HG03135 (cell line): ENCODE measurements around the gene SRP14.
"Not testable (repeated sequence)": the region's sequence is repeated elsewhere in the genome, so short reads cannot be mapped to it uniquely, and the experiment has no call there.

Experiments used
- ATAC-seq: cut with Tn5 transposase; IDR thresholded peaks from one replicate; pipeline ENCODE4 v1.9.1; 2021; ENCODE audit warnings: mild to moderate bottlenecking, moderate library complexity; ENCODE audit not compliant: unreplicated experiment

SRP14 gene, protein sequence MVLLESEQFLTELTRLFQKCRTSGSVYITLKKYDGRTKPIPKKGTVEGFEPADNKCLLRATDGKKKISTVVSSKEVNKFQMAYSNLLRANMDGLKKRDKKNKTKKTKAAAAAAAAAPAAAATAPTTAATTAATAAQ

DNA sequence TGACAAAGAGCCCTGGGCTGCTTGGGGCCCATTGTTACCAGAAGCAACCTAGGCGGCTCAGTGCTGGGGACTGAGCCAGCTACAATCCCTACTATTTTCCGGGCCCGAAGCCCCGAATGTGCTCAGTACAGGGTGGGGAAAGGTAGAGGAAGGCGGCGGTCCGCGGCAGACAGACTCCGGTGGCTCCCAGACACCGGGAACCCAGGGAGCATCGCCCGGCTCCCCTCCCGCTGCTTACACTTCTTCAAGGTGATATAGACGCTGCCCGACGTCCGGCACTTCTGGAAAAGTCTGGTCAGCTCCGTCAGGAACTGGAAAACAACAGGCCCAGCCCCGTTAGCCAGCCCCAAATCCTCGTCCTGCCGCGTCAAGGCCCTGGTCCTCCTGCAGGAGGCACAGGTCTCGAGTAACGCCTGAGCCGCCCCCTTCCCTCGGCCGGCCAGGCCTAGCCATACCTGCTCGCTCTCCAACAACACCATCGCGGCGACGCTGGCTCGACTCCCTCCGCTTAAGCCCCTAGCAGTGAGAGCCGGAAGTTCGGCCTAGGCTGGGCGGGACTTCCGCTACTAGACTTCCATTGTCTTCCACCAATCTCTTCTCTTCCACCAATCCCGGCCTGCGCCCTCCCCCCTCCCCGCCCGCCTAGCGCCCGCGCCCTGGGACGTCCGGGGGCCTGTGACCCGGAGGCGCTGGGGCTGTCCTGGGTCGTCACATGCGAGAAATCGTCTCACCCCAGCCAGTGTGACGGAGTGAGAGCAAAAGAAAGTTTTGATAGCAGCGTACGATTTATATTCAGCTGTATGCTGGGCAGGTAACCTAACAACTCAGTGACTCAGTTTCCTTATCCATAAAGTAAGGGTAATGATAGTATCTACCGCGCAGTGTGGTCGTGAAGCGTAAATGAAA, at the start of gene SRP14:
SRP14 (minus strand) TSS at position 544 of the 906 bp plus-strand sequence; CDS start at position 479, 65 bp downstream.
- peak; percentile 91 for ATAC-seq

GRCh38 chr15:40087991-40088928, 49.3 kb upstream of the SRP14 start:
- ATAC-seq, result no peak

GRCh38 chr15:40087068-40087810, 48.3 kb upstream of the SRP14 start:
- no peak for ATAC-seq

DNA sequence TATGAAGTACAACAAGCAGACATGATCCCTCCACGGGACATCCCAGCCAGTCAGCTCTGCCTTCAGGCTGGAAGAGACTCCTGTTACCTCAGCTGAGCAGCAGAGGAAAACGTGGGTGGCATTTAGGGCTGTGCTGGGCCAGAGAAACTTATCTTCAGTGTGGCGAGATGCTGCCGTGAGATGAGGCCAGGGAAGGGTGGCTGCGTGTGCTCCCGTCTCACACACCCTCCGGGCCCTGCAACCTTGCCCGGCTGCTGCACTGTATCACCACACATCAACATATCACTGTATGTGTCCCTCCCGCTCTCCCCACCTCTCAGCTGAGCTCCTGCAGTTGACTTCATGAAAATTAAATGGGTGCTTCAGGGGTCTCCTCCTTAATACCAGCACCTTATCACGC, 46.3 kb upstream of the SRP14 start:
- ATAC-seq, result no peak

GRCh38 chr15:40084650-40085049, 45.7 kb upstream of the SRP14 start:
- ATAC-seq, result no peak

GRCh38 chr15:40082195-40082883, 43.4 kb upstream of the SRP14 start:
- ATAC-seq, result no peak

- ATAC-seq, result no peak
Observed at GRCh38 chr15:40081691-40082194, 42.8 kb upstream of the SRP14 start.

DNA sequence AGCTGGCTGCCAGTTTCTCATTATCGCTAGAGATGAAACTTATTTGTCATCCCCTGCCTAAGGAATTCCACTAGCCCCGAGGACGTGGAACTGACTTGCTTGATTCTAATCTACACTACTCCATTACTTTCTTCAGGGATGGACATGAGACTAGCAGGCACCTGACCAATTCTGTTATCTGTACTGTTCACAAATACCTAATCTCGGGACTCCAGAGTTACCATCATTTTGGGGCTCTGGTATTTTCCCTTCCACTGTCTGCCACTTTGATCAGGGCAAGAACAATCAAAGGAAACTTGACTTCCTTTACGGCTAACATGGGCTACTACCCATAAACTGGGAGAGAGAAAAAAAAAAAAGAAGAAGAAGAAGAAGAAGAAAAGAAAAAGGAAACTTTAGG, 41.9 kb upstream of the SRP14 start:
- ATAC-seq, result no peak

DNA sequence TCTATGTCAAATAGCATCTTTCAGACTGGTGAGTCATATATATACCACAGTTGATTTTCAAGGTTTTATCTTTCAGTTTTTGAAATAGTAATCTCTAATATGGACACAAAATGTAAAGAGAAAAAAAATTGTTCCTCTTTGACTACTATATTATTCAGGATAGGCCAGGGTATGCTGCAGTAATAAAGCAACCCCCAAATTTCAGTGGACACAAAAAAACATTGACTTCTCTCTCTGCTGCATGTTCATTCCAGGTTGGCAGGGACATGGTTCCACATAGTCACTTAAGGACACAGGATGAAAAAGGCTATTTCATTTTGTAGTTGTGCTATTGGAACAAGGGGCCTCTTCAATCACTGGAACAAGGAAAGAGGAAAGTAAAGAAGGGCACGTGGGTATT, 41.1 kb upstream of the SRP14 start:
- ATAC-seq, result no peak

DNA sequence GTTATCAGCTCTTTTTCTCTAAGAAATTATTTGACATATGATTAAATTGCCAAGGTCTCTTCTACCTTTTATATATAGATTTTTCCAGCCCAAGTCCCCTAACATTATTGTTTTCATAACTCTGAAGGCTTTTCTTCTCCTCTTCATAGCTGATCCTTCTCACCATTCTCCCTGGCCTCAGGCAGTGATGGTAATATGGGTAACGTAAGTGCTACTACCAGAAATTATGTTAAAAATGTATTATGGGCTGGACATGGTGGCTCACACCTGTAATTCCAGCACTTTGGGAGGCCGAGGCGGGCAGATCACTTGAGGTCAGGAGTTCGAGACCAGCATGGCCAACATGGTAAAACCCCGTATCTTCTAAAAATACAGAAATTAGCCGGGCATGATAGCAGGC, 40.5 kb upstream of the SRP14 start:
- ATAC-seq, result no peak

GRCh38 chr15:40075298-40076044, 36.5 kb upstream of the SRP14 start:
- ATAC-seq, result no peak

DNA sequence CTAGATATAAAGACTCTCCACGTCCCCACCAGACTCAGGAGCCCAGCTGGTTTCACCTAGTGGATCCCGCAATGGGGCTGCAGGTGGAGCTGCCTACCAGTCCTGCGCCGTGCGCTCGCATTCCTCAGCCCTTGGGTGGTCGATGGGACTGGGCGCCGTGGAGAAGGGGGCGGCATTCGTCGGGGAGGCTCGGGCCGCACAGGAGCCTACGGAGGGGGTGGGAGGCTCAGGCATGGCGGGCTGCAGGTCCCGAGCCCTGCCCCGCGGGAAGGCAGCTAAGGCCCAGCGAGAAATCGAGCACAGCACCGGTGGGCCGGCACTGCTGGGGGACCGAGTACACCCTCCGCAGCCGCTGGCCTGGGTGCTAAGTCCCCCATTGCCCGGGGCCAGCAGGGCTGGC, 35.7 kb upstream of the SRP14 start:
- ATAC-seq, result not testable (repeated sequence)

GRCh38 chr15:40073716-40074490, 34.9 kb upstream of the SRP14 start:
- ATAC-seq, result not testable (repeated sequence)

- ATAC-seq, result no peak
Observed at GRCh38 chr15:40072216-40072990, 33.4 kb upstream of the SRP14 start.

GRCh38 chr15:40070608-40071218, 31.7 kb upstream of the SRP14 start:
- ATAC-seq, result no peak

GRCh38 chr15:40070166-40070557, 31.2 kb upstream of the SRP14 start:
- no peak for ATAC-seq
